ENCODE measurements around the gene RAB31.

DNA sequence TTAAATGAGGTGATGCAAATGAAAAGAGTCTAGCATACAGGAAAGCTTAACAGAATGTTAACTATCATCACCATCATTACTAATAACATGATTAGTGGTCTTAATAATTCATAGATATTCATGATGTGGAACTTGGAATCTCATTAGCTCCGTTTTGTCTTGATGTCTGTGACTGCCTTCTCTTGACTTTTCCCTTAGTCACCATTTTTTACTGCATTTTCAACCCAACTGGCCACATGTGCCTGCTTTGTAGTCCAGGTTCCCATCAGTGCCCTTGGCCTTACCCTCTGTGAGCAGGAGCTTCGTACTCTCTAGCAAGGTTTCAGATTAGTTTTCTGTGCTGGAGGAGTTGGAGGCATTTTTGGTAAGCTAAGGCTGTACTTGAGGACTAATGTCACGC is 47.0 kb downstream of the RAB31 start:
- TF ChIP-seq, protein P1, sequence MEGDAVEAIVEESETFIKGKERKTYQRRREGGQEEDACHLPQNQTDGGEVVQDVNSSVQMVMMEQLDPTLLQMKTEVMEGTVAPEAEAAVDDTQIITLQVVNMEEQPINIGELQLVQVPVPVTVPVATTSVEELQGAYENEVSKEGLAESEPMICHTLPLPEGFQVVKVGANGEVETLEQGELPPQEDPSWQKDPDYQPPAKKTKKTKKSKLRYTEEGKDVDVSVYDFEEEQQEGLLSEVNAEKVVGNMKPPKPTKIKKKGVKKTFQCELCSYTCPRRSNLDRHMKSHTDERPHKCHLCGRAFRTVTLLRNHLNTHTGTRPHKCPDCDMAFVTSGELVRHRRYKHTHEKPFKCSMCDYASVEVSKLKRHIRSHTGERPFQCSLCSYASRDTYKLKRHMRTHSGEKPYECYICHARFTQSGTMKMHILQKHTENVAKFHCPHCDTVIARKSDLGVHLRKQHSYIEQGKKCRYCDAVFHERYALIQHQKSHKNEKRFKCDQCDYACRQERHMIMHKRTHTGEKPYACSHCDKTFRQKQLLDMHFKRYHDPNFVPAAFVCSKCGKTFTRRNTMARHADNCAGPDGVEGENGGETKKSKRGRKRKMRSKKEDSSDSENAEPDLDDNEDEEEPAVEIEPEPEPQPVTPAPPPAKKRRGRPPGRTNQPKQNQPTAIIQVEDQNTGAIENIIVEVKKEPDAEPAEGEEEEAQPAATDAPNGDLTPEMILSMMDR (CRISPR knock-in tag; IDR thresholded peaks at IDR 0.05): no peak
- TF ChIP-seq HIVEP1 (CRISPR knock-in tag; IDR thresholded peaks at IDR 0.05): no peak
- TF ChIP-seq ZNF572 (CRISPR knock-in tag; IDR thresholded peaks at IDR 0.05): no peak
- no peak for TF ChIP-seq PHF8 (CRISPR knock-in tag; IDR thresholded peaks at IDR 0.05)
- TF ChIP-seq HBP1 (CRISPR knock-in tag; IDR thresholded peaks at IDR 0.05; ENCODE audit: low read depth): no peak
- TF ChIP-seq, protein P2, sequence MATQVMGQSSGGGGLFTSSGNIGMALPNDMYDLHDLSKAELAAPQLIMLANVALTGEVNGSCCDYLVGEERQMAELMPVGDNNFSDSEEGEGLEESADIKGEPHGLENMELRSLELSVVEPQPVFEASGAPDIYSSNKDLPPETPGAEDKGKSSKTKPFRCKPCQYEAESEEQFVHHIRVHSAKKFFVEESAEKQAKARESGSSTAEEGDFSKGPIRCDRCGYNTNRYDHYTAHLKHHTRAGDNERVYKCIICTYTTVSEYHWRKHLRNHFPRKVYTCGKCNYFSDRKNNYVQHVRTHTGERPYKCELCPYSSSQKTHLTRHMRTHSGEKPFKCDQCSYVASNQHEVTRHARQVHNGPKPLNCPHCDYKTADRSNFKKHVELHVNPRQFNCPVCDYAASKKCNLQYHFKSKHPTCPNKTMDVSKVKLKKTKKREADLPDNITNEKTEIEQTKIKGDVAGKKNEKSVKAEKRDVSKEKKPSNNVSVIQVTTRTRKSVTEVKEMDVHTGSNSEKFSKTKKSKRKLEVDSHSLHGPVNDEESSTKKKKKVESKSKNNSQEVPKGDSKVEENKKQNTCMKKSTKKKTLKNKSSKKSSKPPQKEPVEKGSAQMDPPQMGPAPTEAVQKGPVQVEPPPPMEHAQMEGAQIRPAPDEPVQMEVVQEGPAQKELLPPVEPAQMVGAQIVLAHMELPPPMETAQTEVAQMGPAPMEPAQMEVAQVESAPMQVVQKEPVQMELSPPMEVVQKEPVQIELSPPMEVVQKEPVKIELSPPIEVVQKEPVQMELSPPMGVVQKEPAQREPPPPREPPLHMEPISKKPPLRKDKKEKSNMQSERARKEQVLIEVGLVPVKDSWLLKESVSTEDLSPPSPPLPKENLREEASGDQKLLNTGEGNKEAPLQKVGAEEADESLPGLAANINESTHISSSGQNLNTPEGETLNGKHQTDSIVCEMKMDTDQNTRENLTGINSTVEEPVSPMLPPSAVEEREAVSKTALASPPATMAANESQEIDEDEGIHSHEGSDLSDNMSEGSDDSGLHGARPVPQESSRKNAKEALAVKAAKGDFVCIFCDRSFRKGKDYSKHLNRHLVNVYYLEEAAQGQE (IDR thresholded peaks at IDR 0.05; ENCODE audit: borderline replicate concordance in 1 of 2, low read depth in 1 of 2, low read length in 2 of 2): no peak
- TF ChIP-seq ZNF557 (CRISPR knock-in tag; IDR thresholded peaks at IDR 0.05): no peak
- TF ChIP-seq CHD2 (IDR thresholded peaks at IDR 0.05; ENCODE audit: low read depth, low read length): no peak
- TF ChIP-seq E2F1 (CRISPR knock-in tag; IDR thresholded peaks at IDR 0.05): no peak
- TF ChIP-seq ZNF24 (IDR thresholded peaks at IDR 0.05): no peak
- TF ChIP-seq SMAD3 (CRISPR knock-in tag; IDR thresholded peaks at IDR 0.05): no peak
- TF ChIP-seq ZXDC (CRISPR knock-in tag; IDR thresholded peaks at IDR 0.05): no peak
- TF ChIP-seq ZNF343 (CRISPR knock-in tag; IDR thresholded peaks at IDR 0.05): no peak
